Fibroblast of skin of left quadriceps (primary cell): Measurements from ENCODE around the gene AKT3.
"Not testable (repeated sequence)": the region's sequence is repeated elsewhere in the genome, so short reads cannot be mapped to it uniquely, and the experiment has no call there.

Experiments used
- DNase-seq, 2 experiments: peaks; one replicate each; pipeline ENCODE4 v3.0.0-alpha.2; 2013; ENCODE audit warnings: low read depth in 2 of 2

Gene AKT3

DNA sequence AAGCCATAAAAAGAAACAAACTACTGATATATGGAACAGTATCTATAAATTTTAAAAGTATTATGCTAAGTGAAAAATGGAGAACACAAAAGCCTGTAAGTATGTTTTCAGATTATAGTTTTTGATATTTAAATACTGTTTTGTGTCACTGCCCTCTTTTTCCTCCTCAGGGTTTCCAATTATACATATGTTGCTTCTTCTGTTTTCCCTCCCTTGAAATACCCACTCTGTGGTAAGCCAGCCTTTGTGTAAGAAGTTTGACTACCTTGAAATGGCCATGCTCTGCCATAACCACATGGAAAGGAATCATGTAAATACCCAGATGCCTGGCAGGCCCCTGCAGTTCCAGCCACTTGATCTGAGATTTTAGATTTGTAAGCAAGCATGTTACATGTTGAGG, 248.3 kb downstream of the AKT3 start:
- DNase-seq = no peak

GRCh38 chr1:243598433-243598832, 251.6 kb downstream of the AKT3 start:
- peak in 1 of 2 experiments; percentile 20 for DNase-seq

DNA sequence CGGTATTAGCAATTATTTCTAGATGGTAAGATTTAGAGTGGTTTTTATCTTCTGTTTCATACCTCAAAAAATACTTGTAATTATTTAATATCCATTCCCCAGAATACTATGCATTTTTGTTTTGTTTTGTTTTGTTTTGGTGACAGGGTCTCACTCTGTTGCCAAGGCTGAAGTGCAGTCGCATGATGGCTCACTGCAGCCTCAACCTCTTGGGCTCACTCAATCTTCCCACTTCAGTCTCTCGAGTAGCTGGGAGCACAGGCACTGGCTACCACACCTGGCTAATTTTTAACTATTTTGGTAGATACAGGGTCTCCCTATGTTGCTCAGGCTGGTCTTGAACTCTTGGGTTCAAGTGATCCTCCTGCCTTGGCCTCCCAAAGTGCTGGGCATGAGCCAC, 252.7 kb downstream of the AKT3 start:
- DNase-seq = no peak

DNA sequence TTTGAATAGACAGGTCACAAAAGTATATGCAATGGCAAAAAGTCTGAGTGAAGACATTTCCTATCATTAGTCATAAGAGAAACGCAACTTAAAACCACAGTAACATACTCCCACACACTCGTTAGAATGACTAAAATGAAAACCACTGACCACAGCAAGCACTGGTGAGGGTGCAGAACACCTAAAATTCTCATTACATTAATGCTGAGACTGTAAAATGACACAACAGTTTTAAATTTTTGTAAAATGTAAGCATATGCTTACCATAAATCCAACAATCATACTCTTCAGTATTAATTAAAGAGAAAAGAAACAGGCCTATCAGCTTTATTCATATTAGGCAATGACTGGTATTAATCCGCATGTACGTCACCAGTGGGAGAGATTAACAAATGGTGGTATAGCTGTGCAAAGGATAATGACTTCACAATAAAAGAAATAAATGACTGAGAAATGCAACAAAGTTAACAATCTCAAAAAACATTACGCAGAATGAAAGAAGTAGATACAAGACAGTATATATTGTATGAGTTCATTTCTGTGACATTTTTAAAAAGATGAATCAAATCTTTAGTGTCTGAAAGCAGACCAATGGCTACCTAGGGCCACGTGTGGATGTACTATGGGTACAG, 253.5 kb downstream of the AKT3 start:
- DNase-seq = peak; percentile 95

DNA sequence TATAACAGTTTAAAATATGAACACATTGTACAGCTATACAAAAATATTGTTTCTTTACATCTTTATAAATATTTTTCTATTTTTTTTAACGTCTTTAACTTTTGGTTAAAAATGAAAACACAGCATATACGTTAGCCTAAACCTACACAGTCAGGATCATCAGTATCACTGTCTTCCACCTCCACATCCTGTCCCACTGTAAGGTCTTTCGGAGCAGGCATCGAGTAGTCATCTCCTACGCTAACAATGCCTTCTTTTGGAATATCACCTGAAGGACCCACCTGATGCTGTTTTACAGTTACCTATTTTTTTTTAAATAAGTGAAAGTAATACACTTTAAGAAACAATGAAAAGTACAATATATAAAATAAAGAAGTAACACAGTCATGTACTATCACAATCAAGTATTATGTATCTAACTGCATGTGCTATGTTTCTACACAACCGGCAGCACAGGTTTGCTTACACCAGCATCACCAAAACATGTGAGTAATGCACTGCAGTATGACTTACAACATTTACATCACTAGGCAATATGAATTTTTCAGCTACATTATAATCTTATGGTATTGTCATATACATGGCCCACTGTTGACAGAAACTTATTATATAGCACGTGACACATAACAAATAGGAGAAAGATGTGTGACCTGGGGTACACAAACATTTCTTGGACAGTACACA, 254.4 kb downstream of the AKT3 start:
- DNase-seq = no peak

DNA sequence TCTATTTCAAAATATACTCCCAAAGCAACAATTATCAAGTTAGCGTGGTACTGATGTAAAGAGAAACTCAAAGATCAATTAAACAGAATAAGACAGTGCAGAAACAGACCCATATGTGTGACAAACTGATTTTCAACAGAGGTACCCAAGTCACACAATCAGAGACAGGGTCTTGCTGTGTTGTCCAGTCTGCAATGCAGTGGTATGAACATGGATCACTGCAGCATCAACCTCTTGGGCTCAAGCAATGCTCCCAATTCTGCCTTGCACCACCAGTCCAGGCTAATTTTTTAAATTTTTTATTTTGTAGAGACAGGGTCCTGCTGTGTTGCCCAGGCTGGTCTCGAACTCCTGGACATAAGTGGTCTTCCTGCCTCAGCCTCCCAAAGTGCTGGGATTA, 255.6 kb downstream of the AKT3 start:
- no peak for DNase-seq

DNA sequence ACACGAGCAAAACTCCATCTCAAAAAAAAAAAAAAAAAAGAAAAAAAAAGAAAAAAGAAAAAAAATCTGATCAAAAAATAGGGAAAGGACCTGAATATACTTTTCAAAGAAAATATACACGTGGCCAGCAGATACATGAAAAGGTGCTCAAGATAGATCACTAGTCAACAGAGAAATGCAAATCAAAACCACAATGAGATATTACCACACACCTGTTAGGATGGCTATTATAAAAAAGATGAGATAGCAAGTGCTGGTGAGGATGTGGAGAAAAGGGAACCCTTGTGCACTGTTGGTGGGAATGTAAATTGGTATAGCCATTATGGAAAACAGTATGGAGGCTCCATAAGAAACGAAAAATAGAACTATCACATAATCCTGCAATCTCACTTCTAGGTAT, 260.8 kb downstream of the AKT3 start:
- DNase-seq = not testable (repeated sequence)

DNA sequence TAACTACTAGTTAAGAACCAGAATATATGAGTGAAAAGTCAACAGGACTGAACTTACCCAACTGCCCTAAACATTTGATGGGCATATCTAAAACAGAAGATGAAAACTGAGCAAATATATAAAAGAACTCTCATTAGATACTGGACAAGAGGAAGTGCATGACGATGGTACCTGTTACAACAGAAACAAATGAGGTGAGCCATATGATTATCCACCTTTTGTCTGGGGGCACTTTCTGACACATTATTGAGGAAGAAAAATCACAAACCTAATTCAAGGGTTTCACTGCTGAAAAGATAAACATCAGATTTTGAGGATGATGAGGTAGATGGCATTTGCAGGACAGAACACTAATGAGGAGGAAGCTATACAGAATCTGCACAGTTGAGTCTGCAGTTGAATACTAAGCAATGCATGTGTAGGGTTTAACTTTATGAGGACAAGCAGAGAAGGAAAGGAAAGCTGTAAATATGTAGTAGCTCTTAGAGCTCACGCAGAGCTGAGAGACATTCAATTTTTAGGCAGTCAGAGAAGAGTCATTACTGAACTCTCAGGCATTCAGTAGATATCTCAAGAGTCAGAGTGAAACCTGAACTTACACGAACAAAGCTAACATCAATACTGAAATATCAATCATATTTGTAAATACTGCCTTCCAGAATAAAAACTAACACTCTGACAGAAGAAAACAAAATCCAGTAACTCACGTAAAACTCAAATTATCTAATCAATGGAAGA, 262.1 kb downstream of the AKT3 start:
- no peak for DNase-seq

DNA sequence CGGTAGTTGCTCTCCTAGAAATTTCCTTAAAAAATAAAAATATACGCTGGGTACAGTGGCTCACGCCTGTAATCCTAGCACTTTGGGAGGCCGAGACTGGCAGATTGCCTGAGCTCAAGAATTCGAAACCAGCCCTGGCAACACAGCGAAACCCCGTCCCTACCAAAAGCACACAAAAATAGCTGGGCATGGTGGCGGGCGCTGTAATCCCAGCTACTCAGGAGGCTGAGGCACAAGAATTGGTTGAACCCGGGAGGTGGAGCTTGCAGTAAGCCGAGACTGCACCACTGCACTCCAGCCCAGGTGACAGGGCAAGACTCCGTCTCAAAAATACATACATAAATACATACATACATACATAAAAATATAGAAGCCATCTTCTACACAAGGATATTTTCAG, 262.8 kb downstream of the AKT3 start:
- no peak for DNase-seq

DNA sequence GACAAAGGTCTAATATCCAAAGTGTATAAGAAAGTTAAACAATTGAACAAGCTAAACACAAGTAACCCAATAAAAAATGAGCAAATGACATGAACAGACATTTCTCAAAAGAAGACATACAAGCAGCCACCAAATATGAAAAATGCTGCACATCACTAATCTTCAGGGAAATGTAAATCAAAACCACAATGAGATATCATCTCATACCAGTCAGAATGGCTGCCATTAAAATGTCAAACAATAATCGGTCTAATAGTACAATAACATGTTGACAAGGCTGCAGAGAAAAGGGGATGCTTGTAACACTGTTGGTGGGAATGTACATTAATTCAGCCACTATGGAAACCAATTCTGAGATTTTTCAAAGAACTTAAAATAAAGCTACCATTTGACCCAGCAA, 264.1 kb downstream of the AKT3 start:
- no peak for DNase-seq

- DNase-seq = peak in 1 of 2 experiments; percentile 46
These were observed 267.7 kb downstream of the AKT3 start for GRCh38 chr1:243582326-243582725.

DNA sequence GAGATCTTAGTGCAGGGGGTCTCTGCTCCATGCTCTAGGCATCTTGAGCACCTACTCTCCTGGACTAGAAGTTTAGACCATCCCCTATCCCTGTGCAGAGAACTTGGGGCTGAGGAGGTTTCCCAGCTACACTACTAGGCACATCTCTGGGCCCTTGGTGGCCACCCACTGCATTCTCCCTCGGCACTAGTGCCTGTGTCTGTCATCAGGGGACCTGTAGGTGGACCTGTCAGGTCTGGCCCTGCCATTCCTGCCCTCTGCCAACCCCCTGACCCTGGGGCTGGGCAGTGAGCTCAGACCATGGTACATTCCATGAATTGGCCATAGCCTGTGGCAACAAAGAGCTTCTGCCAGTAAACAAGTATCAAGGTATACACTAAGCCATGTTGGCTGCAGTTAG, 269.1 kb downstream of the AKT3 start:
- DNase-seq = no peak

DNA sequence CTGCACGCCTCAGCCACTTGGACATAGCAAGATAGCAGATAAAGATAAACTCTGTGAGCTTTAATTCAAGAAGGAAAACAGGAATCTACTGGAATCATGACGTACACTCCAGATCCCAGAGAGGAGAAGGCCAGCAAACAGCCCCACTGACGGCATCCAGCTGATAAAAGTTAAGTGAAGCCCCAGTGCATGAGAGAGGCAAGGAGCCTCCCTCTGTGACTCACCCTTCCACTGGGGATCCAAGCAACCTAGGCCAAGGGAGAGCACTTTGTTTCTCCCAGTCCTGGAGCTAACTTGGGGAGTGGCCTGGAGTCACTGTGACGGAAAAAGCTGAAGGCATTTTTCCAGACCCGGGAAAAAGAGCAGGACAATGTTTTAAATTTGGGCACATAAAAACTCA, 270.0 kb downstream of the AKT3 start:
- no peak for DNase-seq

DNA sequence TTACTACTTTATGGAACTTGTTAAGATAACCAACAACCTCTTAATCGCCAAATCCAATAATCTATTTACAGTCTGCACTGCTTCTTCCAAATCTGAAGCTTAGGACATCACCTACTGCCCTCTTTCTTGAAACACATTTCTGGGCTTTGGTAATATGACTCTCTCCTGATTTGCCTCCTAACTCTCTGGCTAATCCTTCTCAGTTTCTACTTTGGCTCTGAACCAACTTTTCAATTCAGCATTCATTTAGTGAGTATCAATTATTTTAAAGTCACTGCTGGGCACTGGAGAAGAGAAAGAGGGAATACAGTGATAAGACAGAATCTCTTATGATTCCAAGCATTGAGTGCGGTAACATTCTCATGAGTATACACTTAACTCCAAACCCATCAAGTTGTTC, 275.0 kb downstream of the AKT3 start:
- no peak for DNase-seq

DNA sequence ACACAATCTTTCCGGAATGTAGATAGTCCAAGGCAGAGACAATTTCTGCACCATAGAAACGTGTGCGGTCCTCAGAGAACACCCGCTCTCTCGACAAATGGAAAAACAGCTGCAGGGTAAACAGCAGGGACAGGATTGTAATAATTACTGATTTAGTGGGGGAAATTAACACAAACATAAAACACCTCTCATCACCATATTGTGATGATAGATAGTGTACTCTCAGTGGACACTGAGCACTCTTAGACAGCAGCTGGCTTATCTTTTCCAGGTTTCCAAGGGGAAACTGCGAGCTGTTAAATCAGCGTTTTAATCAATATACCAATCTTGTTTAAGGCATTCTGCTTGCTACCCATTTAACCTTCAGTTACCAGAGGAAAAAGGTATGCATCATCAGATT, 277.1 kb downstream of the AKT3 start:
- DNase-seq = no peak

DNA sequence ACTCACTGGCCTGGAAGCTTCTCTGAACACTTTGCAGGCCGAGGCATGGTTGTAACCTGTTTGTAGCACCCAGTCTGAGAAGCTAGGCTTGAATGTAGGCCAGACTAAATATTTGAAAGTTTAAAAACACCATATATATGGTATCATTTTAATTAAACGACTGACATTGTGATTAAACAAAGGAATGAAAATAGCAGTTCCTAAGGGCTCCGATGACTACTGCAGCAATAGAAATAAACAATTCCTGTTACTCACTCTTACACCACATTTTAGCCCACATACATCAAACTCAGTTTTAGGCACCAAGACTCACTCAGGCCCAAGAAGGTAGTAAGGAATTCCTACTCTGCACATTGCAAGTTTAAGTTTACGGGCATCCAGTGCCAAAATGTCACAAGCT, 281.2 kb downstream of the AKT3 start:
- DNase-seq = no peak

DNA sequence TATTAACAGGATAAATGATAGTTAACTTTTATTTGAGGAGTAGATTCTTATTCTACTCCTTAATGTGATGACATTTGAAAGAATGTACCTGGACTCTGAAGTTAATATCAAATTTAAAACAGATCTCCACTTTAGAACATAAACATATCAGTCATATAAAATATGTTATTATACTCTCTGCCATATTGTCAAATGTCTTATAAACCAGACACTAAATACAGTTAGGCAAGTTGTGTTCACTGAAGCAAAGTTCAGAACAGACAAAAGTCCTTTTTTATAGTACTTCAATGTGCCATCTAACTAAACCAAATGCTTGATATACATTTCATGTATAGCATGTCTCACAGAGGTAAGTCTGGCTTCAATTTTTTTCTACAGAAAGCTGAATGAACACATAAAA, 285.2 kb downstream of the AKT3 start:
- DNase-seq = no peak

DNA sequence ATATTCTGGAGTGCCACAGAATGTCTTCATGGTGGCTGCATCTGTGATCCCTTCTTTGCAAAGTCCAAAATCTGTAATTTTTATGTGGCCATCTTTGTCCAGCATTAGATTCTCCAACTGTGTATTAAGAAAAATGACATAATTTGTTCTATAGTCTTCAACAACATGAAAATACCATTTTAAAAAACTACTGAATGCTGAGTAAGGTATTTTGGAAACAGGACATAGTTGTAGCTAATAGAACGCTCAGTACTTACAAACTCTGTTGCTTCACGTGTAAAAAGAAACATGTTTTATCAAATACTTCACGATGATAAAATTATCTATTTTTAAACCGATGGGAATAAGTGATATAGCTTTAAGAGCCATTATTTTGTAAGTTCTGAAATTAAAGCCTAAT, 286.3 kb downstream of the AKT3 start:
- DNase-seq = no peak

- no peak for DNase-seq
These were observed 287.6 kb downstream of the AKT3 start for GRCh38 chr1:243562473-243562872.

DNA sequence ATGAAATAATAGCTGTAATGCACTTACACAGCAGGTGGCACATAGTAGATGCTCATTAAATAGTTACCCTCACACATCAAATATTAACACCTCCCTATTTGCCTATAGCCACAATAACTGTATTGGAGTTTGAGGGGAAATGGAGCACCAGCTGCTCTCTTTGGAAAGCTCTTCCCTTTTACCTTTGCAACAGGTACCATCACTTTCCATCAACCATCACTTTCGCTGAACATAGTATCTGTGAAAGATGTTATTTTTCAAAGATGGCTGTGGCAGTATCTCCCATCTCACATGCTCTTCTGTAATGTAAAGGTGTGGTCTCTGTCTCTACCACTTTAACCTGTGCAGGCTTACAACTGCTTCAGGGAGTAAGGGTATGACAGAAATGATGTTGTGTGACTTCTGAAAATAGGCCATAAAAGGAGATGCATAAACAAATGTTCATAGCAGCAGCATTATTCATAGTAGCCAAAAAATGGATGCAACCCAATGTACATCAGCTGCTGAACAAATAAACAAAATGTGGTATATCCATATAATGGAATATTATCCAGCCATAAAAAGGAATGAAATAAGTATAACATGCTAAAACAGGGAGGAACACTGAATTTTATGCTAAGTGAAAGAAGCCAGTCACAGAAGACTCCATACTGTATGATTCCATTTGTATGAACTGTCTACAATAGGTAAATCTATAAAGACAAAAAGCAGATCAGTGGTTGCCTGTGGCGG, 288.3 kb downstream of the AKT3 start:
- DNase-seq = no peak

DNA sequence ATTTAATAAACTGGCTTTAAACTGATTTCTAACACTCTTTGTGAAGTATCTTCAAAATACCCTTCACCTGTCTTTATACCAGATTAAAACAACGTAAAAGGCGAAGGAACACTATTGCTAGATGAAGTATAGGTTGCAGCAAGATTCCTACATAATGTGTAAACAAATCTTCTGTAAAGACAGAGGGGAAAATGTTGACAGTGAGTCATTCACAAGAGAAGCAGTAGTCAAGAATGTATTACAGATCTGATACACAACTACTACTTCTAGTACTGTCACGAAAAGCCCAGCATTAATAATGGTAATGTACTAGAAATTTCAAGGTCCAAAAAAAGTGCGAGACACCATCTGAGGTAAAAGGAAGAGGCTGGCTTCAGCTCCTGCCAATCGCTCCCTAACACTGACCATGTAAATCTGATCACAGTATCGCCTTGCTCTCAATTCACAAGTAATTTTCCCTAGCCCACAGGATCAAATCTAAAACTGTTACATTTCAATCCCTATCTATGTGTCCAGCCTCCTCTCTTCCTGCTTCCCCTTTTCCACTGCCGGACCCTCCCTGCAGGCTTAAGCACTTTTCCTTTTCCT, 290.4 kb downstream of the AKT3 start:
- DNase-seq = no peak

DNA sequence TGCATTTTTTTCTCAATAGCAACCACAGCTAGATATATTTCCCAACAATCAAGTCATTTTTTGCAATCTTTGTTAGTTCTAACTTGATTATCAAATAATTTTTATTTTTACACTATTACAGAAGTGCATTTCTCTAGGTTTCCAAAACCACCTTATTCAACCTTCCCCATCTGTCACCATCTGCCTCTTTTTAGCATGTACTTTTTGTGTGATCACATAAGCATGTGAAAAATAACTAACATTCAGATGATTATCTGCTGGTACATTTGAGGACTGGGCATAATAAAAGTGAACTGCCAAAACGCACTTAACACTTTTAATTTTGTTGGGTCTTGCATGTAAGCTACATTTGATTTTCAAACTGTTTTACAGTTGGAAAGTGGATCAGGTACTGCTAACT, 291.5 kb downstream of the AKT3 start:
- DNase-seq = no peak
